HEK293 (cell line): ENCODE measurements around the gene KDM6A.

Experiments used
- CTCF ChIP-seq: fragments of 450-650 bp; formaldehyde crosslinking; IDR thresholded peaks from 2 replicates; pipeline ENCODE4 v1.5.1; 2016; ENCODE audit warnings: missing biosample characterization, missing genetic modification characterization
- ZIC2 ChIP-seq: fragments of 450-650 bp; formaldehyde crosslinking; IDR thresholded peaks from 2 replicates; pipeline ENCODE4 v1.5.1; 2016; ENCODE audit warnings: missing biosample characterization, missing genetic modification characterization
- ZNF24 ChIP-seq: fragments of 450-650 bp; formaldehyde crosslinking; IDR thresholded peaks from 2 replicates; pipeline ENCODE4 v1.5.1; 2016; ENCODE audit warnings: missing biosample characterization, missing genetic modification characterization
- ZNF266 ChIP-seq: fragments of 450-650 bp; formaldehyde crosslinking; IDR thresholded peaks from 2 replicates; pipeline ENCODE4 v1.5.1; 2016; ENCODE audit warnings: missing biosample characterization, missing genetic modification characterization, low read depth
- ZNF426 ChIP-seq: fragments of 450-650 bp; formaldehyde crosslinking; IDR thresholded peaks from 2 replicates; pipeline ENCODE4 v1.5.1; 2017; ENCODE audit warnings: missing biosample characterization, missing genetic modification characterization, mild to moderate bottlenecking, inconsistent platforms, moderate library complexity
- ZNF518A ChIP-seq: fragments of 450-650 bp; formaldehyde crosslinking; conservative IDR thresholded peaks from 2 replicates; pipeline ENCODE4 v1.5.1; 2016; ENCODE audit warnings: low read depth, missing biosample characterization, missing genetic modification characterization

GRCh38 chrX:44973420-44973932, 100.5 kb downstream of the KDM6A start:
- TF ChIP-seq ZNF426 (tag by site-specific recombination), result no peak
- no peak for TF ChIP-seq ZNF24 (tag by site-specific recombination)
- TF ChIP-seq ZNF266 (tag by site-specific recombination), result no peak
- TF ChIP-seq CTCF (tag by site-specific recombination), result no peak
- no peak for TF ChIP-seq ZIC2
- TF ChIP-seq ZNF518A (tag by site-specific recombination), result no peak
